8988T (cell line): Measurements from ENCODE around the gene RALA.
"Not testable (repeated sequence)": the region's sequence is repeated elsewhere in the genome, so short reads cannot be mapped to it uniquely, and the experiment has no call there.

ENCODE experiments used
- DNase-seq: peaks from one replicate; pipeline ENCODE4 v3.0.0; 2011

RALA gene

GRCh38 chr7:39650676-39651075 lies 27.3 kb downstream of the RALA start:
- DNase-seq = no peak

- DNase-seq = no peak
Observed at GRCh38 chr7:39651265-39651664, 27.9 kb downstream of the RALA start.

GRCh38 chr7:39656415-39656814 lies 33.0 kb downstream of the RALA start:
- DNase-seq = no peak

- DNase-seq = no peak
Observed at GRCh38 chr7:39659356-39660013, 36.1 kb downstream of the RALA start.

GRCh38 chr7:39661960-39662359 lies 38.6 kb downstream of the RALA start:
- no peak for DNase-seq

GRCh38 chr7:39663263-39663662 lies 39.9 kb downstream of the RALA start:
- DNase-seq = no peak

GRCh38 chr7:39664057-39664456 lies 40.7 kb downstream of the RALA start:
- no peak for DNase-seq

GRCh38 chr7:39664585-39664984 lies 41.2 kb downstream of the RALA start:
- DNase-seq = no peak

- no peak for DNase-seq
Observed at GRCh38 chr7:39666562-39666961, 43.2 kb downstream of the RALA start.

- no peak for DNase-seq
Observed at GRCh38 chr7:39667341-39667923, 44.1 kb downstream of the RALA start.

- DNase-seq = not testable (repeated sequence)
Observed at GRCh38 chr7:39668280-39668679, 44.9 kb downstream of the RALA start.

GRCh38 chr7:39670052-39670451 lies 46.7 kb downstream of the RALA start:
- DNase-seq = no peak

GRCh38 chr7:39670934-39671333 lies 47.6 kb downstream of the RALA start:
- DNase-seq = no peak

GRCh38 chr7:39672176-39672575 lies 48.8 kb downstream of the RALA start:
- DNase-seq = no peak

GRCh38 chr7:39673868-39674267 lies 50.5 kb downstream of the RALA start:
- DNase-seq = no peak

- DNase-seq = no peak
Observed at GRCh38 chr7:39674406-39674805, 51.0 kb downstream of the RALA start.

GRCh38 chr7:39676346-39676745 lies 53.0 kb downstream of the RALA start:
- no peak for DNase-seq

- DNase-seq = no peak
Observed at GRCh38 chr7:39678930-39679709, 55.7 kb downstream of the RALA start.

- DNase-seq = not testable (repeated sequence)
Observed at GRCh38 chr7:39679874-39680273, 56.5 kb downstream of the RALA start.

- DNase-seq = no peak
Observed at GRCh38 chr7:39681887-39682441, 58.6 kb downstream of the RALA start.

- DNase-seq = no peak
Observed at GRCh38 chr7:39683216-39683845, 60.0 kb downstream of the RALA start.

- no peak for DNase-seq
Observed at GRCh38 chr7:39686261-39686924, 63.0 kb downstream of the RALA start.
